ENCODE measurements around the gene FGFR4.

DNA sequence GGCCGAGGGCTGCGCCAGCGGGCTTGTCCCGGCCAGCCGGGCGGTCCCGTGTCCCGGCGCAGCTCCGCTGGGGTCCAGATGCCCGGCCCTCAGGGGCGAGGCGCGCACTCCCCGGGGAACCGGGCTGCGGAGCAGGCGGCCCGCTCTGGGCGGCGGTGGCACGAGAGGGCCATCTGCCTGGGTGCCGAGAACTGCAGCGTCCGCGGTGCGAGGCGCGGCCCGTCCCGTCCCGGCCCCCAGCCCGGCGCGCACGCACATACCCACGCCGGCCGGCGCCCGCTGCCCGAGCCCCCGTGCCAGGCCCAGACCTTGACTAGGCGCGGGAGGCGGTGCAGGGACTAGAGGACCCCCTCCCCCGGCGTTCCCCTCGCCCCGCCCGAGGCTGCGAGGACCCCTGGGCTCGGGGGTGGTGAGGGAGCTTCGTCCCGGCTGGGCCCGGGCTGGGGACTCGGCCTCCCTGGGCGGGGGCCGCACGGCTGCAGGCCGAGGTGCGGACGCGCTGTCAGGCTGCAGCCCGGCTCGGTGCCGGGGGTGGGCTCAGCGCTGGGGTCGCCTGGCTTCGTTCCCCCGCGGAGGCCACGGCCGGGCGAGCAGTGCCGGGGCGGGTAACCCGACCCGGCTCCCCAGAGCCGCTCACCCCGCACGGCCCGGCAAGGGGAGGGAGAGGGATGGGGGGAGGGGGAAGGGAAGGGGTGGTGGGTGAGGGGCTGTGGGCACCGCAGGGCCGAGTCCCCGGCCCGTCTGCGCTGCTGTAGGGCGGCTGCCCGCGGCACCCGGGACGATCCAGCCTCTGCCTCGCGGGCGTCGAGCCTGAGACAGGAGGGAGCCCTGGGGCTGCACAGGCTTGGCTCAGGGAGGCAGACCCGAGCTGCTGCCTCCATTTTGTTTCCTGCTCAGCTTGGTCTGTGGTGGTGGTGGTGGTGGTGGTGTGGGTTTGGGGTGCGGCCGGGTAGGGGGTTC lies 45.7 kb downstream of the FGFR4 start:
- TF ChIP-seq, protein P1, sequence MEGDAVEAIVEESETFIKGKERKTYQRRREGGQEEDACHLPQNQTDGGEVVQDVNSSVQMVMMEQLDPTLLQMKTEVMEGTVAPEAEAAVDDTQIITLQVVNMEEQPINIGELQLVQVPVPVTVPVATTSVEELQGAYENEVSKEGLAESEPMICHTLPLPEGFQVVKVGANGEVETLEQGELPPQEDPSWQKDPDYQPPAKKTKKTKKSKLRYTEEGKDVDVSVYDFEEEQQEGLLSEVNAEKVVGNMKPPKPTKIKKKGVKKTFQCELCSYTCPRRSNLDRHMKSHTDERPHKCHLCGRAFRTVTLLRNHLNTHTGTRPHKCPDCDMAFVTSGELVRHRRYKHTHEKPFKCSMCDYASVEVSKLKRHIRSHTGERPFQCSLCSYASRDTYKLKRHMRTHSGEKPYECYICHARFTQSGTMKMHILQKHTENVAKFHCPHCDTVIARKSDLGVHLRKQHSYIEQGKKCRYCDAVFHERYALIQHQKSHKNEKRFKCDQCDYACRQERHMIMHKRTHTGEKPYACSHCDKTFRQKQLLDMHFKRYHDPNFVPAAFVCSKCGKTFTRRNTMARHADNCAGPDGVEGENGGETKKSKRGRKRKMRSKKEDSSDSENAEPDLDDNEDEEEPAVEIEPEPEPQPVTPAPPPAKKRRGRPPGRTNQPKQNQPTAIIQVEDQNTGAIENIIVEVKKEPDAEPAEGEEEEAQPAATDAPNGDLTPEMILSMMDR (IDR thresholded peaks at IDR 0.05; ENCODE audit: borderline replicate concordance, extremely low read depth, low read length, poor library complexity, severe bottlenecking): no peak
- no peak for TF ChIP-seq EZH2 (IDR thresholded peaks at IDR 0.05; ENCODE audit: borderline replicate concordance, low read depth, low read length, severe bottlenecking)
